DND-41 (cell line): Measurements from ENCODE around the gene MARCHF9.
A peak's percentile ranks its signal among the peaks of the same experiment; 100 is the strongest.

ENCODE experiments used
- ATAC-seq: fragments of 200-7000 bp; cut with Tn5 transposase; 3 replicates; pipeline ENCODE4 v1.9.1; 2021; ENCODE audit warnings: low read depth; ENCODE audit not compliant: insufficient read depth
- DNase-seq: peaks from one replicate; pipeline ENCODE4 v3.0.0-alpha.2; 2020
- H2AFZ ChIP-seq: 2 replicates; pipeline ENCODE4 v1.6.0; 2012; ENCODE audit warnings: low read depth, low read length
- H3K27ac ChIP-seq: 2 replicates; pipeline ENCODE4 v1.5.1; 2012; ENCODE audit warnings: low read length, inconsistent platforms
- H3K27me3 ChIP-seq: fragments of 200-600 bp; sonication (generic); 2 replicates; pipeline ENCODE4 v1.6.0; 2012; ENCODE audit warnings: low read length, mild to moderate bottlenecking, inconsistent platforms; ENCODE audit not compliant: insufficient read depth, poor library complexity
- H3K36me3 ChIP-seq: 2 replicates; pipeline ENCODE4 v1.5.1; 2012; ENCODE audit warnings: low read length, inconsistent platforms; ENCODE audit not compliant: insufficient read depth
- H3K4me1 ChIP-seq: 2 replicates; pipeline ENCODE4 v1.5.1; 2012; ENCODE audit warnings: mild to moderate bottlenecking, low read length; ENCODE audit not compliant: insufficient read depth
- H3K4me2 ChIP-seq: 2 replicates; pipeline ENCODE4 v1.6.0; 2012; ENCODE audit warnings: mild to moderate bottlenecking, moderate library complexity, low read length, inconsistent platforms; ENCODE audit not compliant: insufficient read depth
- H3K4me3 ChIP-seq, 2 experiments: fragments of 200-600 bp in 1 of 2; shearing (Covaris generic) in 1 of 2; 2 replicates each; pipeline ENCODE4 v1.5.1; 2012 to 2016; ENCODE audit warnings: inconsistent platforms in 2 of 2, low read length in 2 of 2, mild to moderate bottlenecking in 2 of 2, low read depth in 1 of 2, moderate library complexity in 1 of 2
- H3K79me2 ChIP-seq: 2 replicates; pipeline ENCODE4 v1.6.0; 2012; ENCODE audit warnings: low read length, inconsistent platforms; ENCODE audit not compliant: insufficient read depth
- H3K9ac ChIP-seq: 2 replicates; pipeline ENCODE4 v1.6.0; 2012; ENCODE audit warnings: low read depth, mild to moderate bottlenecking, inconsistent platforms, low read length, moderate library complexity
- H3K9me3 ChIP-seq: 2 replicates; pipeline ENCODE4 v1.5.1; 2012; ENCODE audit warnings: low read length, moderate library complexity, mild to moderate bottlenecking, inconsistent platforms; ENCODE audit not compliant: insufficient read depth, severe bottlenecking
- H4K20me1 ChIP-seq: 2 replicates; pipeline ENCODE4 v1.6.0; 2012; ENCODE audit warnings: low read length; ENCODE audit not compliant: insufficient read depth
- CTCF ChIP-seq: IDR thresholded peaks from 2 replicates; pipeline ENCODE4 v1.5.1; 2012; ENCODE audit warnings: borderline replicate concordance, low read length, moderate library complexity, mild to moderate bottlenecking; ENCODE audit not compliant: poor library complexity, severe bottlenecking; ENCODE audit errors: extremely low read depth
- EZH2 ChIP-seq: IDR thresholded peaks from 3 replicates; pipeline ENCODE4 v1.6.1; 2012; ENCODE audit warnings: borderline replicate concordance, low read depth, mild to moderate bottlenecking, moderate library complexity, low read length, inconsistent platforms; ENCODE audit not compliant: severe bottlenecking

Gene MARCHF9

GRCh38 chr12:57765698-57766463 lies 11.0 kb downstream of the MARCHF9 start:
- Histone ChIP-seq H3K9me3 (no peaks in the 10 kb centered on the region), H3K4me2 (no peak overlapping the region), H3K9ac (no peak overlapping the region), H2AFZ (no peak overlapping the region), H3K4me1 (peaks cover 6% of the 10 kb centered on the region), H3K27ac (no peak overlapping the region), H3K36me3 (peaks cover 28% of the 10 kb centered on the region), H3K4me3 (no peak overlapping the region), H3K79me2 (peaks cover 3% of the 10 kb centered on the region; the same call in 1 of the 2 replicates), H4K20me1 (peaks cover under 1% of the 10 kb centered on the region; the same call in 1 of the 2 replicates), H3K27me3 (no peaks in the 10 kb centered on the region)
- ATAC-seq (no peak), DNase-seq (no peak)
- no peak for TF ChIP-seq CTCF
- no peak for TF ChIP-seq EZH2

GRCh38 chr12:57766464-57767304 lies 11.8 kb downstream of the MARCHF9 start, which contains the start of gene CYP27B1:
CYP27B1 (minus strand) TSS chr12:57767078; CDS start chr12:57767041, 37 bp downstream.
- Histone ChIP-seq H3K4me1 (peaks cover 12% of the 10 kb centered on the region), H3K9ac (peak within 1 kb of the TSS; percentile 6; the same call in 1 of the 2 replicates), H3K4me2 (no peak within 1 kb of the TSS), H3K9me3 (no peaks in the 10 kb centered on the region), H2AFZ (no peak within 1 kb of the TSS), H3K4me3 (no peak within 1 kb of the TSS), H3K27me3 (no peaks in the 10 kb centered on the region), H3K79me2 (peaks cover 10% of the 10 kb centered on the region), H3K36me3 (peaks cover 29% of the 10 kb centered on the region), H4K20me1 (no peaks in the 10 kb centered on the region), H3K27ac (no peak within 1 kb of the TSS)
- DNase-seq (no peak), ATAC-seq (no peak)
- TF ChIP-seq CTCF = no peak
- no peak for TF ChIP-seq EZH2

- no peak overlapping the region for H3K27ac ChIP-seq
- peaks cover 10% of the 10 kb centered on the region for H3K79me2 ChIP-seq
- H3K9me3 ChIP-seq = no peaks in the 10 kb centered on the region
- peaks cover 29% of the 10 kb centered on the region for H3K36me3 ChIP-seq
- H2AFZ ChIP-seq = no peak overlapping the region
- peaks cover 12% of the 10 kb centered on the region for H3K4me1 ChIP-seq
- no peak overlapping the region for H3K4me2 ChIP-seq
- DNase-seq (no peak), ATAC-seq (no peak)
- H3K4me3 ChIP-seq = no peak overlapping the region
- no peaks in the 10 kb centered on the region for H3K27me3 ChIP-seq
- TF ChIP-seq CTCF = no peak
- TF ChIP-seq EZH2 = no peak
- H3K9ac ChIP-seq = peak overlapping the region; percentile 6; the same call in 1 of the 2 replicates
- H4K20me1 ChIP-seq = no peaks in the 10 kb centered on the region
Measured at GRCh38 chr12:57767305-57767698, 12.4 kb downstream of the MARCHF9 start.
